Measurements from ENCODE around the gene SEPTIN8.
"Not testable (repeated sequence)": the region's sequence is repeated elsewhere in the genome, so short reads cannot be mapped to it uniquely, and the experiment has no call there.

The SEPTIN8 gene

GRCh38 chr5:132812123-132812765 lies 35.2 kb upstream of the SEPTIN8 start:
- DNase-seq (ENCODE audit: low read depth in 2 of 2), result no peak

- DNase-seq (ENCODE audit: low read depth in 2 of 2), result no peak
Observed at GRCh38 chr5:132810605-132811004, 33.6 kb upstream of the SEPTIN8 start.

GRCh38 chr5:132808866-132809265 lies 31.8 kb upstream of the SEPTIN8 start:
- no peak for DNase-seq (ENCODE audit: low read depth in 2 of 2)

GRCh38 chr5:132808448-132808847 lies 31.4 kb upstream of the SEPTIN8 start:
- DNase-seq (ENCODE audit: low read depth in 2 of 2), result no peak

- DNase-seq (ENCODE audit: low read depth in 2 of 2), result no peak
Observed at GRCh38 chr5:132807163-132807838, 30.3 kb upstream of the SEPTIN8 start.

GRCh38 chr5:132806804-132807162 lies 29.7 kb upstream of the SEPTIN8 start:
- DNase-seq (ENCODE audit: low read depth in 2 of 2), result not testable (repeated sequence)

- DNase-seq (ENCODE audit: low read depth in 2 of 2), result not testable (repeated sequence)
Observed at GRCh38 chr5:132805872-132806271, 28.8 kb upstream of the SEPTIN8 start.

GRCh38 chr5:132804219-132804618 lies 27.2 kb upstream of the SEPTIN8 start:
- not testable (repeated sequence) for DNase-seq (ENCODE audit: low read depth in 2 of 2)

- DNase-seq (ENCODE audit: low read depth in 2 of 2), result not testable (repeated sequence)
Observed at GRCh38 chr5:132802685-132803066, 25.6 kb upstream of the SEPTIN8 start.

- no peak for DNase-seq (ENCODE audit: low read depth in 2 of 2)
Observed at GRCh38 chr5:132802044-132802684, 25.1 kb upstream of the SEPTIN8 start.

- DNase-seq (ENCODE audit: low read depth in 2 of 2), result no peak
Observed at GRCh38 chr5:132800545-132800944, 23.5 kb upstream of the SEPTIN8 start.

GRCh38 chr5:132799392-132799791 lies 22.4 kb upstream of the SEPTIN8 start:
- DNase-seq (ENCODE audit: low read depth in 2 of 2), result no peak

GRCh38 chr5:132797651-132798050 lies 20.6 kb upstream of the SEPTIN8 start:
- no peak for DNase-seq (ENCODE audit: low read depth in 2 of 2)

GRCh38 chr5:132791026-132791425 lies 14.0 kb upstream of the SEPTIN8 start:
- no peak for DNase-seq (ENCODE audit: low read depth in 2 of 2)

GRCh38 chr5:132790201-132790865 lies 13.3 kb upstream of the SEPTIN8 start:
- DNase-seq (ENCODE audit: low read depth in 2 of 2), result no peak

- DNase-seq (ENCODE audit: low read depth in 2 of 2), result no peak
Observed at GRCh38 chr5:132788990-132789886, 12.2 kb upstream of the SEPTIN8 start.

- no peak for DNase-seq (ENCODE audit: low read depth in 2 of 2)
Observed at GRCh38 chr5:132788508-132788907, 11.5 kb upstream of the SEPTIN8 start.

GRCh38 chr5:132787076-132787475 lies 10.0 kb upstream of the SEPTIN8 start:
- DNase-seq (ENCODE audit: low read depth in 2 of 2), result no peak

GRCh38 chr5:132785864-132786263 lies 8.8 kb upstream of the SEPTIN8 start:
- no peak for DNase-seq (ENCODE audit: low read depth in 2 of 2)

GRCh38 chr5:132785365-132785764 lies 8.3 kb upstream of the SEPTIN8 start:
- DNase-seq (ENCODE audit: low read depth in 2 of 2), result no peak

GRCh38 chr5:132782101-132782500 lies 5.1 kb upstream of the SEPTIN8 start:
- DNase-seq (ENCODE audit: low read depth in 2 of 2), result no peak

- no peak for DNase-seq (ENCODE audit: low read depth in 2 of 2)
Observed at GRCh38 chr5:132781029-132781428, 4.0 kb upstream of the SEPTIN8 start.
